T-helper 1 cell (primary cell): ENCODE results near the gene RFWD3.

Source experiments
- DNase-seq, 5 donors: peaks; one replicate each; pipeline ENCODE4 v3.0.0-alpha.2; 2012 to 2020

Gene RFWD3

GRCh38 chr16:74578433-74578832 lies 88.2 kb downstream of the RFWD3 start:
- DNase-seq: no peak

GRCh38 chr16:74577882-74578366 lies 88.8 kb downstream of the RFWD3 start:
- peak in 1 of 5 donors; percentile 50 for DNase-seq

- DNase-seq: no peak
Measured at GRCh38 chr16:74575807-74576643, 90.7 kb downstream of the RFWD3 start.

- no peak for DNase-seq
Measured at GRCh38 chr16:74575175-74575806, 91.4 kb downstream of the RFWD3 start.

GRCh38 chr16:74574146-74574545 lies 92.5 kb downstream of the RFWD3 start:
- no peak for DNase-seq

GRCh38 chr16:74573622-74574021 lies 93.1 kb downstream of the RFWD3 start:
- DNase-seq: no peak
